GM18858 (cell line): Measurements from ENCODE around the gene RBMS3.

ENCODE experiments used
- ATAC-seq: cut with Tn5 transposase; IDR thresholded peaks from one replicate; pipeline ENCODE4 v1.9.1; 2021; ENCODE audit not compliant: unreplicated experiment

Gene RBMS3

GRCh38 chr3:29606416-29606815 lies 325.5 kb downstream of the RBMS3 start:
- ATAC-seq = no peak

- ATAC-seq = no peak
These were observed 327.8 kb downstream of the RBMS3 start for GRCh38 chr3:29608414-29609327.

- ATAC-seq = no peak
These were observed 328.5 kb downstream of the RBMS3 start for GRCh38 chr3:29609328-29609811.

GRCh38 chr3:29610781-29611180 lies 329.9 kb downstream of the RBMS3 start:
- no peak for ATAC-seq

- no peak for ATAC-seq
These were observed 330.4 kb downstream of the RBMS3 start for GRCh38 chr3:29611252-29611651.

- no peak for ATAC-seq
These were observed 331.7 kb downstream of the RBMS3 start for GRCh38 chr3:29612536-29612935.

- ATAC-seq = no peak
These were observed 334.1 kb downstream of the RBMS3 start for GRCh38 chr3:29614954-29615353.

GRCh38 chr3:29618395-29619282 lies 337.8 kb downstream of the RBMS3 start:
- no peak for ATAC-seq

- no peak for ATAC-seq
These were observed 338.8 kb downstream of the RBMS3 start for GRCh38 chr3:29619676-29620075.

GRCh38 chr3:29627136-29628117 lies 346.6 kb downstream of the RBMS3 start:
- ATAC-seq = no peak

- ATAC-seq = no peak
These were observed 347.9 kb downstream of the RBMS3 start for GRCh38 chr3:29628795-29629194.

GRCh38 chr3:29635888-29636287 lies 355.0 kb downstream of the RBMS3 start:
- no peak for ATAC-seq

- ATAC-seq = no peak
These were observed 356.2 kb downstream of the RBMS3 start for GRCh38 chr3:29637068-29637467.

GRCh38 chr3:29639578-29640290 lies 358.9 kb downstream of the RBMS3 start:
- no peak for ATAC-seq

GRCh38 chr3:29642393-29643033 lies 361.6 kb downstream of the RBMS3 start:
- ATAC-seq = no peak

- no peak for ATAC-seq
These were observed 362.2 kb downstream of the RBMS3 start for GRCh38 chr3:29643034-29643425.

GRCh38 chr3:29644261-29644660 lies 363.4 kb downstream of the RBMS3 start:
- ATAC-seq = no peak

- no peak for ATAC-seq
These were observed 364.2 kb downstream of the RBMS3 start for GRCh38 chr3:29644956-29645636.

- ATAC-seq = no peak
These were observed 365.2 kb downstream of the RBMS3 start for GRCh38 chr3:29646043-29646442.
